Measurements from ENCODE around the gene KIN. TPM values are rescaled to one million over a fixed set of nuclear protein-coding genes. Genes with fewer than 3 reads are reported as not detected.
"Not testable (repeated sequence)": the region's sequence is repeated elsewhere in the genome, so short reads cannot be mapped to it uniquely, and the experiment has no call there.

KIN gene
- total RNA-seq, 1 donor from 2014 or later, result 23.6 TPM

DNA sequence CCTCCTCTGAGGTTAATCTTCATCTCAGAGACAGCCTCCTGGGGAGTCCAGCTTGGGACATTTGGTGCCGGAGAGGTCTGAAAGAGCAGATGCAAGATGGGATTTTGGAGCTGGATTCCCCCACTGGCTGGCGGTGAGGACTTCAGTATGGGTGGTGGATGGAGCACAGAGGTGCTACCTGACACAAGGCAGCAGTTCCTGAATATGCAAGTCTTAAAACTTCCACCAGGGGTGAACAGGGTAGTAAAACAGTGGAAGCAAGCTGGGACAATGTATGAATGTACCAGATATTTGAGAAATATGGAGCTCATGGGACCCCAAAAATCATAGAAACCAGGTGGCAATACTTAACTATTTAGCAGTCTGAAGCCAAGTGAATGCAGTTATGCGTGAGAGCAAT, 25.7 kb upstream of the KIN start:
- no peak overlapping the region for H3K4me2 ChIP-seq
- H3K27me3 Mint-ChIP-seq (ENCODE audit: insufficient read depth, low read depth), result peaks cover 4% of the 10 kb centered on the region
- H3K36me3 Mint-ChIP-seq, result no peaks in the 10 kb centered on the region

DNA sequence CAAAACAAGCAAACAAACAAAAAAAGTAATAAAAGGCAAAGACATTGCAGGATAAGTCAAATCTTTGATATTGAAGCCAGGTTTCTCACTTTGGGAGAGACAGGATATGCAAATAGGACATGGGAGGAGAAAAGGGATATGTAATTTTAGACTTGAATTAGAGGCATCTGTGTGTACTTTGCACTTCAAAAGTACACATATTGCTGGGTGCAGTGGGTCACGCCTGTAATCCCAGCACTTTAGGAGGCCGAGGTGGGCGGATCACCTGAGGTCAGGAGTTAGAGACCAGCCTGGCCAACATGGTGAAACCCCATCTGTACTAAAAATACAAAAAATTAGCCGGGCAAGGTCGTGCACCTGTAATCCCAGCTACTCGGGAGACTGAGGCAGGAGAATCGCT, 23.9 kb upstream of the KIN start:
- not testable (repeated sequence) for H3K9me3 Mint-ChIP-seq; H4K20me1 ChIP-seq (ENCODE audit: low read depth); H3K9me3 ChIP-seq (ENCODE audit: low read depth); H3K79me2 ChIP-seq (ENCODE audit: low read depth); H3K27me3 ChIP-seq; H3K4me3 ChIP-seq; DNase-seq (ENCODE audit: low spot score); H3K9ac ChIP-seq; H3K4me1 ChIP-seq; H3K36me3 ChIP-seq; H2AFZ ChIP-seq (replicated peaks); H3K4me3 Mint-ChIP-seq; H3K4me1 Mint-ChIP-seq; H3K27ac ChIP-seq; H3F3A ChIP-seq (ENCODE audit: low read depth); H3K27me3 Mint-ChIP-seq (ENCODE audit: insufficient read depth, low read depth); H3K36me3 Mint-ChIP-seq; H3K4me2 ChIP-seq; H3K27ac Mint-ChIP-seq

More for the DNA sequence above, 25.7 kb upstream of the KIN start:
- H3K4me3 Mint-ChIP-seq, result no peak overlapping the region
- H3K9me3 Mint-ChIP-seq, result no peaks in the 10 kb centered on the region
- Histone ChIP-seq H3K79me2 (ENCODE audit: low read depth) (no peaks in the 10 kb centered on the region), H2AFZ (replicated peaks) (no peak overlapping the region), H4K20me1 (ENCODE audit: low read depth) (no peaks in the 10 kb centered on the region), H3K4me3 (no peak overlapping the region), H3K9me3 (ENCODE audit: low read depth) (no peaks in the 10 kb centered on the region), H3K27ac (no peak overlapping the region), H3F3A (ENCODE audit: low read depth) (peaks cover 4% of the 10 kb centered on the region), H3K9ac (no peak overlapping the region), H3K27me3 (peaks cover 13% of the 10 kb centered on the region), H3K4me1 (no peaks in the 10 kb centered on the region), H3K36me3 (no peaks in the 10 kb centered on the region)
- H3K4me1 Mint-ChIP-seq, result peaks cover 5% of the 10 kb centered on the region
- no peak overlapping the region for H3K27ac Mint-ChIP-seq
- DNase-seq (ENCODE audit: low spot score), result no peak
- TF ChIP-seq EZH2phosphoT487 (IDR thresholded peaks at IDR 0.05) (no peak), EZH2 (IDR thresholded peaks at IDR 0.05) (no peak)
- TF ChIP-seq, protein P1, sequence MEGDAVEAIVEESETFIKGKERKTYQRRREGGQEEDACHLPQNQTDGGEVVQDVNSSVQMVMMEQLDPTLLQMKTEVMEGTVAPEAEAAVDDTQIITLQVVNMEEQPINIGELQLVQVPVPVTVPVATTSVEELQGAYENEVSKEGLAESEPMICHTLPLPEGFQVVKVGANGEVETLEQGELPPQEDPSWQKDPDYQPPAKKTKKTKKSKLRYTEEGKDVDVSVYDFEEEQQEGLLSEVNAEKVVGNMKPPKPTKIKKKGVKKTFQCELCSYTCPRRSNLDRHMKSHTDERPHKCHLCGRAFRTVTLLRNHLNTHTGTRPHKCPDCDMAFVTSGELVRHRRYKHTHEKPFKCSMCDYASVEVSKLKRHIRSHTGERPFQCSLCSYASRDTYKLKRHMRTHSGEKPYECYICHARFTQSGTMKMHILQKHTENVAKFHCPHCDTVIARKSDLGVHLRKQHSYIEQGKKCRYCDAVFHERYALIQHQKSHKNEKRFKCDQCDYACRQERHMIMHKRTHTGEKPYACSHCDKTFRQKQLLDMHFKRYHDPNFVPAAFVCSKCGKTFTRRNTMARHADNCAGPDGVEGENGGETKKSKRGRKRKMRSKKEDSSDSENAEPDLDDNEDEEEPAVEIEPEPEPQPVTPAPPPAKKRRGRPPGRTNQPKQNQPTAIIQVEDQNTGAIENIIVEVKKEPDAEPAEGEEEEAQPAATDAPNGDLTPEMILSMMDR (IDR thresholded peaks at IDR 0.05), result no peak

DNA sequence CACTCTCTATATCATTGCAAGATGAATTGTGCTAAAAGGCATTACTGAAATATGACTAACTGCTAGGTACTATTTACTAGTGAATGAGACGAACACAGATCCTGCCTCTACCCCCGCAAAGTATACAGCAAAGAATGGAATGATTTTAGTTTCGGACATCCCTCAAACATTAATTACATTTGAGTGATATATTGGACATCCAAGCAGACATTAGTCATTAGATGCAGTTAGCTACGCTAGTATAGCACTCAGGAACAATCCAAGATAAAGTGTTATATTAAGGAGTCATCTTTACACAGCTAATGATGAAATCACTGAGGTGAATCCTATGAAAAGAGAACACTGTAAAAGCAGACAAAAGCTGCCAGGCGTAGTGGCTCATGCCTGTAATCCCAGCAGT, 23.2 kb upstream of the KIN start:
- Histone ChIP-seq H3K4me3 (no peak overlapping the region), H3K36me3 (no peaks in the 10 kb centered on the region), H2AFZ (replicated peaks) (no peak overlapping the region), H4K20me1 (ENCODE audit: low read depth) (no peaks in the 10 kb centered on the region), H3K4me2 (no peak overlapping the region), H3K27ac (no peak overlapping the region), H3K27me3 (no peaks in the 10 kb centered on the region), H3F3A (ENCODE audit: low read depth) (peaks cover 4% of the 10 kb centered on the region), H3K4me1 (no peaks in the 10 kb centered on the region), H3K9me3 (ENCODE audit: low read depth) (no peaks in the 10 kb centered on the region), H3K9ac (no peak overlapping the region), H3K79me2 (ENCODE audit: low read depth) (no peaks in the 10 kb centered on the region)
- Mint-ChIP-seq H3K9me3 (no peaks in the 10 kb centered on the region), H3K27ac (no peak overlapping the region), H3K36me3 (peaks cover 5% of the 10 kb centered on the region), H3K27me3 (ENCODE audit: insufficient read depth, low read depth) (no peaks in the 10 kb centered on the region), H3K4me3 (no peak overlapping the region), H3K4me1 (no peaks in the 10 kb centered on the region)
- no peak for DNase-seq (ENCODE audit: low spot score)
- no peak for TF ChIP-seq EZH2phosphoT487 (IDR thresholded peaks at IDR 0.05)
- TF ChIP-seq, protein P1 (IDR thresholded peaks at IDR 0.05), result no peak
- TF ChIP-seq EZH2 (IDR thresholded peaks at IDR 0.05), result no peak

DNA sequence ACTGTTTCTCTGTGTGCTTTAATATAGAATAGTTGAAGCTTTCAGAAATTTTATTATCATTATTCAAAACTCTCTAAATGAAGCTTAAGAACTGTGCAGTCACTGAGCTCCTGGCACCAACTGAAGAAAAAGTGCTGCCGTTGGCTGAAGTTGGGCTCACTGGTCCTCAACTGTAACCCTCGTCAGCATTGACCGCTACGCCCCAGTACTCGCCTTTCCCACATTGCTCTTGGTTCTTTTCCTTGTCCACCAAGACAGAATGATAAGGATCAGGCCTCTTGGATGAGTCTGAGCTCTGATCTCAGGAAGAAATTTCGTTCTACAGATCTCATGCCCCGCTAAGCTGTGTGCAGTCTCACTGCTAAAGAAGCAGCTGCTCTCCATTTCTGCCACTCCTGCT, 22.6 kb upstream of the KIN start:
- H3K36me3 Mint-ChIP-seq, result peaks cover 5% of the 10 kb centered on the region
- DNase-seq (ENCODE audit: low spot score), result no peak
- H3K9me3 Mint-ChIP-seq, result no peaks in the 10 kb centered on the region
- no peaks in the 10 kb centered on the region for H3K27me3 ChIP-seq
- H3K9ac ChIP-seq, result no peak overlapping the region
- H3K27me3 Mint-ChIP-seq (ENCODE audit: insufficient read depth, low read depth), result no peaks in the 10 kb centered on the region
- no peaks in the 10 kb centered on the region for H3K36me3 ChIP-seq
- no peaks in the 10 kb centered on the region for H4K20me1 ChIP-seq (ENCODE audit: low read depth)
- no peak overlapping the region for H3K27ac ChIP-seq
- no peak overlapping the region for H3K4me3 ChIP-seq
- no peaks in the 10 kb centered on the region for H3K4me1 ChIP-seq
- H3F3A ChIP-seq (ENCODE audit: low read depth), result peaks cover 4% of the 10 kb centered on the region
- H3K4me2 ChIP-seq, result no peak overlapping the region
- no peak overlapping the region for H2AFZ ChIP-seq (replicated peaks)
- H3K27ac Mint-ChIP-seq, result peak overlapping the region; percentile 3
- no peaks in the 10 kb centered on the region for H3K4me1 Mint-ChIP-seq
- no peak overlapping the region for H3K4me3 Mint-ChIP-seq
- H3K79me2 ChIP-seq (ENCODE audit: low read depth), result no peaks in the 10 kb centered on the region
- TF ChIP-seq, protein P1 (IDR thresholded peaks at IDR 0.05), result no peak
- no peak for TF ChIP-seq EZH2phosphoT487 (IDR thresholded peaks at IDR 0.05)
- no peak for TF ChIP-seq EZH2 (IDR thresholded peaks at IDR 0.05)
- no peaks in the 10 kb centered on the region for H3K9me3 ChIP-seq (ENCODE audit: low read depth)
